ENCODE results near the gene MAD1L1.
"Not testable (repeated sequence)": the region's sequence is repeated elsewhere in the genome, so short reads cannot be mapped to it uniquely, and the experiment has no call there.

Gene MAD1L1

GRCh38 chr7:1976521-1976920 is 256.2 kb downstream of the MAD1L1 start:
- not testable (repeated sequence) for DNase-seq

GRCh38 chr7:1975581-1975980 is 257.2 kb downstream of the MAD1L1 start:
- DNase-seq = no peak

GRCh38 chr7:1975179-1975578 is 257.6 kb downstream of the MAD1L1 start:
- DNase-seq = no peak

DNA sequence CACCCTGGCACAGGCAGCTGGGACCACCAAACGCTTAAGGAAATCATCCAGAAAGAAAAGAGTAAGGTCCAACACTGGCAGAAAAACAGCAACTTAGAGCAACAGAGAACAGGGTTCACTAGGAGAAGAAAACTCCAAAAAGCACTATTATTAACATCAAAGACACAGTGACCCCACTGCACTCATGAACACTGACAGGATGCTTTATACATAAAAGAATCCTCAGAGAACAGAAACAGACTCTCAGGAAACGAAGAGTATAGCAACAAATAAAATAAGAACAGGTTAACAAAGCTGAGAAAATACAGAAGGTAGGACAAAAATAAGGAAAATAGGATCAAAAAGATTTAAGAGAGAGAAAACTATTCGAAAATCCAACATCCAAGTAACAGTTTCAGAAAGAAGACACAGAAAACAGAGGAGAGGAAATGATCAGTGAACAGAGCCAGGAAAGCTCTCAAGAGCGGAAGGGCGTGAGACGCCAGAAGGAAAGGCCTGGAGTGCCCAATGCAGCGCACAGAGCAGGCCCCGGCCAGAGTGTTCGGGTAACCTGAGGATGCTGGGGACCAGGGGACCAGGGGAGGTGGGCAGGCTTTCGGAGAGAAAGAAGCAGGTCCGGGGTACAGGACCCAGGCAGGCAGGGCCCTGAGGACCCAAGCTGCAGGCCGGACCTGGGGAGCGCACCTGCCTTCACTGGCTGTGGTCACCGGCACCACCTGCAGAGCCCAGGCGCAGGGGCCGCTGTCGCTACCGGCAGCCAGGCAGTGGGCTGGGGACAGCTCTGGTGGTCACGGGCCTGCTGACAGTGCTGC is 258.2 kb downstream of the MAD1L1 start:
- no peak for DNase-seq

DNA sequence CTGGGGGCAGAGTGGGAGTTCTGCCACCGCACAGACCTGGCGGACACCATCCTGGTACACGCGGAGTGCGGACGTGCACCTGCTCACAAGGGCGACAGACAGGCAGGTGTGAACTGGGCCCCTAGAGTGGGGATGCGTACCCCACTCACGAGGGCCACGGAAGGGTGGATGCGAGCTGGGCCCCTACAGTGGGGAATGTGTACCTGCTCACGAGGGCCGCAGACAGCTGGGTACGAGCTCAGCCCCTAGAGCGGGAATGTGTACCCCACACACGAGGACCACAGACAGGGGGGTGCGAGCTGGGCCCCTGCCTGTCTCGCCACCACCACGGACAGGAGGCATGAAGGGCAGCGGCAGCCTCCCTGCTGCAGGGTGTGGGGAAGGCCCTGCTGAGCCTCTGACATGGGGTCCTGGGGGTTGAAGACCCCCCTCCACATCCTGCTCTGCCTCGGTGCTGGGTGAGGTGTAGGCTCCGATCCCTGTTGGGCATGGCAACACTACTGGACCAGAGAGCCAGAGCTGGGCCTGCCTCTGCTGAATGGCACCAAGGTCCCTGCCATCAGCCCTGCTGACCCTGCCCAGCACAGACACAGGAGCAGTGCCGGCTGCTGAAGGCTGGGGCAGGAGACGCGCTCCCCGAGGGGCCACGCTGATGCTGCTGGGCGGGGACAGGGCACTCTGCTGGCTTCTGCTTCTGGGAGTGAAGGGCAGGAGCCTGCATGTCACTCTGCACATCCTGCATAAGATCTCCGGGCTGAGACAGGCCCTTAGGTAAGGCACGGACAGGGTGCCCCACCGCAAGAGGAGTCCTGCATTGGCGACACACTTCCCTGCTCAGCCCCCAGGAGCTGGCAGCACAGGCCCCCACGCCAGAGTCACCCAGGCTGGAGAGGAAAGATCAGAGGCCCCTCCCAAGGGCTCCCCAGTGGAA is 259.2 kb downstream of the MAD1L1 start:
- DNase-seq = no peak

GRCh38 chr7:1972744-1973143 is 260.0 kb downstream of the MAD1L1 start:
- no peak for DNase-seq

GRCh38 chr7:1971946-1972654 is 260.6 kb downstream of the MAD1L1 start:
- DNase-seq = no peak

GRCh38 chr7:1970895-1971294 is 261.9 kb downstream of the MAD1L1 start:
- DNase-seq = no peak

GRCh38 chr7:1970285-1970660 is 262.5 kb downstream of the MAD1L1 start:
- DNase-seq = not testable (repeated sequence)

DNA sequence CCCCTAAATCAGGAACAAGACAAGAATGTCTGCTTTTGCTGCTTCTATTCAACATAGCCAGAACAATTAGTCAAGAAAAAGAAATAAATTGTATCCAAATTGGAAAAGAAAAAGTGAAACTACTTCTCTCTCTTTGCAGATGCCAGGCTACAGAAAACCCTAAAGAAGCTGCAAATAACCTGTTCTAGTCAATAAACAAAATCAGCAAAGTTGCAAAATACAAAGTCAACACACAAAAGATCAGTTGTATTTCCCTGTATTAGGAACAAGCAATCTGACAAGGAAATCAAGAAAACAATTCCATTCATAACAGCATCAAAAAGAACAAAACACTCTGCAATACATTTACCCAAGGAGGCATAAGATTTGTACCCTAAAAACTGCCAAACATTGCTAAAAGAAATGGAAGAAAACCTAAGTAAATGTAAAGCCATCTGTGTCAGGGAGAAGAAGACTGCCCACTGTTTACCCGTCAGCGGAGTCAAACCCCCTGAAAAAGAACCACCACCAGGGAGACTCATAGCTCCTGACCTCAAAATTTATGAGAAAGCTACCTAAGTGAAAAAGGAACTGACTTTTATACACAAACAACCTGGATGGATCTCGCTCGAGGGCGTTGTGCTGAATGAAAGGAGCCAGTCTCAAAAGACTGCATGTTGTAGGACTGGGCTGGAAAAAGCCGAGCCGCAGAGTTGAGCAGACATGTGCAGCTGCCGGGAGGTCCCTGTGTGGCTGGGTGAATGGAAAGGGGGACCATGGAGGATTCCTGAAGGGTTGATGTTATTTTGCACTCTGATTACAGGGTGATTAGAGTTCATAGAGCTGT is 263.1 kb downstream of the MAD1L1 start:
- DNase-seq = no peak

- no peak for DNase-seq
Observed at GRCh38 chr7:1968397-1969111, 264.2 kb downstream of the MAD1L1 start.

GRCh38 chr7:1967512-1968396 is 265.0 kb downstream of the MAD1L1 start:
- no peak for DNase-seq

GRCh38 chr7:1966631-1967200 is 266.0 kb downstream of the MAD1L1 start:
- no peak for DNase-seq

- no peak for DNase-seq
Observed at GRCh38 chr7:1965579-1966294, 267.0 kb downstream of the MAD1L1 start.

- DNase-seq = no peak
Observed at GRCh38 chr7:1964913-1965578, 267.7 kb downstream of the MAD1L1 start.

DNA sequence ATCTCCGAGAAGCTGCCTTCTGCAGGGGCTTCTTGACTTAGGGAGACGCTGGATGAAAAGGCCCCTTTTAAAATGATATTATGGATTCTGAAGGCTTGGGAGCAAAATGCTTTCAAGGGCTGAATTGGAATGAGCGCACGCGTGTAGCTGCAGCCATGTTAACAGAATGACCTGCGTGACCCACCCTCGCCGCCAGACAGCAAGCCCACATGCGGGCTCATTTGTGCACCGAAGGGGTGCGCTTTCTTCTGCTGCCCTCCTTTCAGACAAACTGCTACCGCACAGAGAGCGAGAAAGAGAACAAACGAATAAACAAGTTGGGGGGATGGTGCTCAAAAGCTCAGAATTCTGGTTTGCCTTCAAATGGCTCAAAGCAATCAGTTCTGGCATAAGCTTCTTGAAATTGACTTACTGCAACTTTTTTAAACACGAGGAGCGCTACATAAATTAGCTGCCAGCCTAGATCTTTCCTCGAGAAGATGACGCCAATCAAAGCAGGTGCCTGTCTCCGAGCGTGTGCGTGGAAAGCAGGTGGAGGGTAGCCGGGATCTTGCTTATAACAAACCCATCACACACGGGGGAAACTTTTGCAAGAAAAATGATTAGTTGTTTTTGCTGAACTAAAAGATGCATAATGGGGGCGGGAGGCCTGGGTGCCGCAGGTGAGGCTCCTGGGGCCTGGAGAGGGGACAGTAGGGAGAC is 268.4 kb downstream of the MAD1L1 start:
- no peak for DNase-seq

DNA sequence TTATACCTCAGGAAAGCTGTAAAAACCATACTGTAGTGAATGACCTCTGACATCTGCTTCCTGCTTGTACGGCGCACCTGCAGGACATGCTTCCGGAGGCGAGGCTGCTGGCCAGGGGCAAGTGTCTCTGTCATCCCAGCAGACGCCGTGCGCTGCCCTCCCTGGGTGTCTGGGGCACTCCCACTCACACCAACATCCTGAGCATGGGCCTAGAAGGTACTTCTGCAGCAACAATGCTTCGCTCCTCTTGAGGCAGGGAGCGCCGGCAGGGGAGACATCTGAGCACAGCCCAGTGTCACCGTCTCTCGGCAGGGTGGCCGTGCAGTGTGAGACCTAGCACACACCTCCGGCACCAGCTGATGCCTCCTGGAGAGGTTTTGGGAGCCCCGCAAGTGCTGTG is 269.2 kb downstream of the MAD1L1 start:
- DNase-seq = no peak

GRCh38 chr7:1961701-1962276 is 271.0 kb downstream of the MAD1L1 start:
- DNase-seq = peak; percentile 77

Measured in activated CD4-positive, alpha-beta T cell treated with anti-CD3 and anti-CD28 coated beads, Interleukin-10, Interleukin-2, amounts not matched to agents 100 ng/mL and 50 ng/mL, durations not matched to agents 16 hours and 8 hours (primary cell).